ENCODE data around the gene CYTH4. TPM values are rescaled to one million over a fixed set of nuclear protein-coding genes. Genes with fewer than 3 reads are reported as not detected.
A peak's percentile ranks its signal among the peaks of the same experiment; 100 is the strongest.

Gene CYTH4
- total RNA-seq, 1 experiment from 2014 or later: 3.8 TPM

- H3K9me3 ChIP-seq (ENCODE audit: control insufficient read depth in 1 of 2, insufficient read depth in 1 of 2, low read depth in 1 of 2, low read length in 2 of 2): no peaks in the 10 kb centered on the region
- peak overlapping the region; percentile 66 for H3K4me2 ChIP-seq (ENCODE audit: low read length)
- no peaks in the 10 kb centered on the region; a peak in 1 of 4 replicates for H3K36me3 ChIP-seq (ENCODE audit: control insufficient read depth in 1 of 2, insufficient read depth in 2 of 2, low read length in 2 of 2)
- H3K27me3 ChIP-seq (ENCODE audit: insufficient read depth, low read length): no peaks in the 10 kb centered on the region
- H3K9ac ChIP-seq (ENCODE audit: low read length): peak overlapping the region; percentile 63
- TF ChIP-seq EZH2 (IDR thresholded peaks at IDR 0.05) (no peak), EZH2phosphoT487 (IDR thresholded peaks at IDR 0.05; ENCODE audit: borderline replicate concordance) (no peak), SIN3A (IDR thresholded peaks at IDR 0.05; ENCODE audit: low read depth) (no peak)
- no peak for ATAC-seq
- no peak overlapping the region for H2AFZ ChIP-seq (ENCODE audit: low read depth, low read length, poor library complexity, severe bottlenecking)
- ChIA-PET RAD21 (ENCODE audit: low non-redundant PET in 1 of 2, low total read pairs in 2 of 2, uncharacterized antibody in 2 of 2, unreplicated experiment in 2 of 2) (interaction anchor here in 1 of 2 experiments (4.3 kb wide), 1 partner anchor 11 kb away, joined by 24 read pairs; no protein-coding TSS in a partner anchor), CTCF (interaction anchor here (2.7 kb wide), 1 partner anchor 136 kb away, joined by 10 read pairs; no protein-coding TSS in a partner anchor), POLR2A (interaction anchor here (4.8 to 5.0 kb wide), 2 partner anchors 10 to 137 kb away, joined by 54 to 152 read pairs; no protein-coding TSS in a partner anchor)
- BruUV-seq (replicated peaks): no TSS peak
- H3K9me2 ChIP-seq (ENCODE audit: insufficient read depth): no peaks in the 10 kb centered on the region
- peak overlapping the region; percentile 100 for H3K27ac ChIP-seq (ENCODE audit: low read depth, low read length)
- H4K20me1 ChIP-seq (ENCODE audit: insufficient read depth): no peaks in the 10 kb centered on the region
- H3K4me3 ChIP-seq (replicated peaks in 1 of 2; ENCODE audit: low read depth in 1 of 2, low read length in 2 of 2): no peak overlapping the region
- peaks cover 85 to 100% of the 10 kb centered on the region in 2 experiments for H3K4me1 ChIP-seq (ENCODE audit: control insufficient read depth in 1 of 2, insufficient read depth in 2 of 2, low read length in 2 of 2)
- intact Hi-C loops (cut with micrococcal nuclease): no loop called here
- H3K79me2 ChIP-seq (ENCODE audit: insufficient read depth, low read length): peaks cover 30% of the 10 kb centered on the region; the same call in 1 of the 2 replicates
- DNase-seq (ENCODE audit: low read depth, low spot score): no peak
These were observed 37.2 kb downstream of the CYTH4 start for GRCh38 chr22:37319469-37319868.

- no peak for ATAC-seq
- CTCF ChIA-PET: interaction anchor here (1.0 to 3.4 kb wide), 8 partner anchors 9 to 246 kb away, joined by 3 to 13 read pairs (median 5); no protein-coding TSS in a partner anchor
These were observed 38.7 kb downstream of the CYTH4 start for GRCh38 chr22:37320726-37321677.

More at GRCh38 chr22:37320726-37321677, 38.7 kb downstream of the CYTH4 start:
- no peak for TF ChIP-seq SP1 (IDR thresholded peaks at IDR 0.05; ENCODE audit: low read depth)
- no peak for TF ChIP-seq POLR2AphosphoS5 (IDR thresholded peaks at IDR 0.05; ENCODE audit: low read depth, low read length)
- TF ChIP-seq CBX3 (IDR thresholded peaks at IDR 0.05; ENCODE audit: low read depth): no peak
- TF ChIP-seq CEBPB (IDR thresholded peaks at IDR 0.05; ENCODE audit: low read depth): no peak
- no peak for TF ChIP-seq RAD21 (IDR thresholded peaks at IDR 0.05; ENCODE audit: low read depth)
- TF ChIP-seq ATF3 (IDR thresholded peaks at IDR 0.05): no peak
- TF ChIP-seq CTCF (IDR thresholded peaks at IDR 0.05 in 2 of 3, conservative IDR thresholded peaks at IDR 0.05 in 1 of 3; ENCODE audit: borderline replicate concordance in 1 of 3, insufficient read depth in 1 of 3, low read depth in 2 of 3, low read length in 2 of 3): no peak
- no peak for TF ChIP-seq JUND (IDR thresholded peaks at IDR 0.05)
- TF ChIP-seq EZH2phosphoT487 (IDR thresholded peaks at IDR 0.05; ENCODE audit: borderline replicate concordance): no peak
- TF ChIP-seq SIN3A (IDR thresholded peaks at IDR 0.05; ENCODE audit: low read depth): no peak
- Histone ChIP-seq H4K20me1 (ENCODE audit: insufficient read depth) (no peaks in the 10 kb centered on the region), H3K4me1 (ENCODE audit: control insufficient read depth in 1 of 2, insufficient read depth in 2 of 2, low read length in 2 of 2) (peaks cover 94 to 100% of the 10 kb centered on the region in 2 experiments), H3K9me2 (ENCODE audit: insufficient read depth) (no peaks in the 10 kb centered on the region), H2AFZ (ENCODE audit: low read depth, low read length, poor library complexity, severe bottlenecking) (no peak overlapping the region), H3K4me3 (replicated peaks in 1 of 2; ENCODE audit: low read depth in 1 of 2, low read length in 2 of 2) (no peak overlapping the region), H3K4me2 (ENCODE audit: low read length) (peak overlapping the region; percentile 22), H3K27ac (ENCODE audit: low read depth, low read length) (peak overlapping the region; percentile 100), H3K9me3 (ENCODE audit: control insufficient read depth in 1 of 2, insufficient read depth in 1 of 2, low read depth in 1 of 2, low read length in 2 of 2) (no peaks in the 10 kb centered on the region), H3K79me2 (ENCODE audit: insufficient read depth, low read length) (peaks cover 36% of the 10 kb centered on the region; the same call in 1 of the 2 replicates), H3K27me3 (ENCODE audit: insufficient read depth, low read length) (no peaks in the 10 kb centered on the region), H3K9ac (ENCODE audit: low read length) (peak overlapping the region; percentile 63), H3K36me3 (ENCODE audit: control insufficient read depth in 1 of 2, insufficient read depth in 2 of 2, low read length in 2 of 2) (no peaks in the 10 kb centered on the region; a peak in 1 of 4 replicates)
- intact Hi-C loops (cut with micrococcal nuclease): no loop called here
- ChIA-PET POLR2A (interaction anchor here (0.6 to 3.9 kb wide), 3 partner anchors 10 to 359 kb away, joined by 3 to 20 read pairs (median 3); no protein-coding TSS in a partner anchor), RAD21 (ENCODE audit: low non-redundant PET in 1 of 2, low total read pairs in 2 of 2, uncharacterized antibody in 2 of 2, unreplicated experiment in 2 of 2) (interaction anchor here (0.5 to 0.8 kb wide), 2 partner anchors 10 to 19 kb away, joined by 3 read pairs; no protein-coding TSS in a partner anchor)
- no peak for DNase-seq (ENCODE audit: low read depth, low spot score)
- BruUV-seq (replicated peaks): no TSS peak

Measured in HCT116 (cell line).